B cell (primary cell): Measurements from ENCODE around the gene MIXL1. TPM values are rescaled to one million over a fixed set of nuclear protein-coding genes. Genes with fewer than 3 reads are reported as not detected.

Experiments used
- ATAC-seq: fragments of 200-7000 bp; cut with Tn5 transposase; one replicate; pipeline ENCODE4 v1.10.0; 2021; ENCODE audit warnings: low read depth, mild to moderate bottlenecking, moderate number of reproducible peaks, moderate library complexity
- CTCF ChIA-PET: fragments of 350-600 bp; sonication (Branson Sonifier 250); formaldehyde crosslinking; loops from one replicate; lab custom pipeline; 2021; ENCODE audit warnings: antibody characterized with exemption, inconsistent platforms; lab: Charles Lee
- POLR2A ChIA-PET: fragments of 350-600 bp; sonication (Branson Sonifier 250); formaldehyde crosslinking; loops from one replicate; lab custom pipeline; 2021; ENCODE audit warnings: antibody characterized with exemption; lab: Charles Lee
- DNase-seq: peaks from one replicate; pipeline ENCODE4 v3.0.0; 2013
- H2AFZ ChIP-seq: 2 replicates; pipeline ENCODE4 v1.6.1; 2012; ENCODE audit warnings: mild to moderate bottlenecking, low read depth, low read length; ENCODE audit not compliant: insufficient read depth, poor library complexity, severe bottlenecking
- H3K27ac ChIP-seq, 2 donors: 1 replicate in 1 of 2; 2 replicates in 1 of 2; pipeline ENCODE4 v1.5.1; 2012 to 2013; ENCODE audit warnings: low read length in 2 of 2, mild to moderate bottlenecking in 2 of 2, moderate library complexity in 1 of 2
- H3K27me3 ChIP-seq, 4 experiments: fragments of 200-600 bp in 1 of 4; sonication (generic) in 1 of 4; replicated peaks in 1 of 4; 1 replicate in 2 of 4; 2 replicates in 2 of 4; pipeline versions ENCODE4 v1.6.1 to v1.7.0; 2013 to 2016; ENCODE audit warnings: low read length in 3 of 4, mild to moderate bottlenecking in 2 of 4, mixed read lengths in 1 of 4, moderate library complexity in 1 of 4; ENCODE audit not compliant: insufficient read depth in 4 of 4, control insufficient read depth in 3 of 4; ENCODE audit errors: control extremely low read depth in 1 of 4
- H3K36me3 ChIP-seq, 2 experiments: replicated peaks in 1 of 2; 1 replicate in 1 of 2; 2 replicates in 1 of 2; pipeline versions ENCODE4 v1.6.1 to v1.7.1; 2013; ENCODE audit warnings: low read length in 1 of 2; ENCODE audit not compliant: insufficient read depth in 2 of 2, control insufficient read depth in 1 of 2; ENCODE audit errors: control extremely low read depth in 1 of 2, extremely low read depth in 1 of 2
- H3K4me1 ChIP-seq, 2 donors: fragments of 200-600 bp in 1 of 2; sonication (generic) in 1 of 2; 1 replicate in 1 of 2; 2 replicates in 1 of 2; pipeline versions ENCODE4 v1.5.1 to v1.6.1; 2013 to 2017; ENCODE audit warnings: low read length in 2 of 2; ENCODE audit not compliant: control insufficient read depth in 2 of 2, insufficient read depth in 2 of 2
- H3K4me2 ChIP-seq: replicated peaks from 2 replicates; pipeline ENCODE3; 2012; ENCODE audit warnings: mild to moderate bottlenecking, low read depth, low read length; ENCODE audit not compliant: poor library complexity, severe bottlenecking
- H3K4me3 ChIP-seq, 5 experiments: fragments of 200-600 bp in 1 of 5; sonication (generic) in 1 of 5; 1 replicate in 3 of 5; 2 replicates in 2 of 5; pipeline versions ENCODE4 v1.5.1 to v1.7.0; 2011 to 2016; ENCODE audit warnings: low read length in 4 of 5, mild to moderate bottlenecking in 4 of 5, low read depth in 2 of 5, control low read depth in 1 of 5, moderate library complexity in 1 of 5; ENCODE audit not compliant: insufficient read depth in 1 of 5; ENCODE audit errors: control extremely low read depth in 1 of 5, extremely low read depth in 1 of 5
- H3K79me2 ChIP-seq: fragments of 200-600 bp; sonication (generic); one replicate; pipeline ENCODE4 v1.6.0; 2016; ENCODE audit warnings: low read length; ENCODE audit not compliant: control insufficient read depth, insufficient read depth
- H3K9ac ChIP-seq: fragments of 200-600 bp; sonication (generic); 2 replicates; pipeline ENCODE4 v1.6.1; 2017; ENCODE audit warnings: mild to moderate bottlenecking, low read length, moderate library complexity
- H3K9me3 ChIP-seq, 3 donors: one replicate each; pipeline versions ENCODE4 v1.6.1 to v1.7.1; 2013; ENCODE audit warnings: low read length in 2 of 3; ENCODE audit not compliant: control insufficient read depth in 2 of 3, insufficient read depth in 1 of 3; ENCODE audit errors: control extremely low read depth in 1 of 3
- H4K20me1 ChIP-seq: 2 replicates; pipeline ENCODE4 v1.6.0; 2012; ENCODE audit warnings: mild to moderate bottlenecking, low read length; ENCODE audit not compliant: insufficient read depth, control insufficient read depth, poor library complexity, severe bottlenecking
- H3K27ac Mint-ChIP-seq: one replicate; pipeline ENCODE4 v1.8.0; 2021; ENCODE audit warnings: mixed read lengths
- H3K27me3 Mint-ChIP-seq: one replicate; pipeline ENCODE4 v1.8.0; 2021; ENCODE audit warnings: mixed read lengths
- H3K4me1 Mint-ChIP-seq: one replicate; pipeline ENCODE4 v1.8.0; 2021; ENCODE audit warnings: mixed read lengths
- H3K4me3 Mint-ChIP-seq: one replicate; pipeline ENCODE4 v1.8.0; 2021; ENCODE audit warnings: mixed read lengths
- H3K9me3 Mint-ChIP-seq: one replicate; pipeline ENCODE4 v1.8.0; 2022; ENCODE audit warnings: mixed read lengths; ENCODE audit not compliant: insufficient read depth
- CTCF ChIP-seq: fragments of 200-600 bp; IDR thresholded peaks from one replicate; pipeline ENCODE4 v1.8.0; 2022; ENCODE audit warnings: antibody characterized with exemption, mild to moderate bottlenecking
- EZH2 ChIP-seq: IDR thresholded peaks from 2 replicates; pipeline ENCODE4 v1.6.1; 2012; ENCODE audit warnings: borderline replicate concordance, low read depth, mild to moderate bottlenecking, moderate library complexity, low read length; ENCODE audit not compliant: insufficient read depth, poor library complexity, severe bottlenecking
- WGBS: methylation state at CpG from one replicate; pipeline ENCODE4 v1.1.5; 2013; ENCODE audit warnings: missing lambda C conversion rate; ENCODE audit not compliant: insufficient coverage; 5-methylcytosine and 5-hydroxymethylcytosine counted together
- intact Hi-C: fragments of 100-400 bp; cut with micrococcal nuclease; formaldehyde crosslinking; loops from one replicate; pipeline ENCODE4 v1.10.0; 2022
- polyA plus RNA-seq: library from polyadenylated mRNA; depleted of rRNA; stranded (reverse); fragments of >200 nt; gene quantifications from 2 replicates; pipeline ENCODE4 v1.2.3, GENCODE V29; 2012
- total RNA-seq, 2 donors: library from RNA; stranded (reverse); fragments of 120-200 nt in 1 of 2; gene quantifications; 1 replicate in 1 of 2; 2 replicates in 1 of 2; pipeline versions ENCODE4 v1.2.3 to v1.2.4, GENCODE V29; 2013 to 2022

Gene MIXL1
- total and polyA plus RNA-seq, 2 donors (not counting 1 experiment from before 2014, with no cell fraction given) = 0.84 to 1.7 TPM

- H4K20me1 ChIP-seq = peaks cover 11% of the 10 kb centered on the region
- H3K27me3 ChIP-seq = no peaks in the 10 kb centered on the region
- H3K27me3 Mint-ChIP-seq = no peaks in the 10 kb centered on the region
- H3K9me3 ChIP-seq = no peaks in the 10 kb centered on the region
- H3K4me1 ChIP-seq = peaks cover 47 to 56% of the 10 kb centered on the region in 2 donors
- peak overlapping the region; percentile 58 to 94 (median 70) for H3K4me3 ChIP-seq
- H3K4me1 Mint-ChIP-seq = peaks cover 50% of the 10 kb centered on the region
- TF ChIP-seq CTCF (no peak), EZH2 (no peak)
- ChIA-PET POLR2A (interaction anchor here (0.6 to 2.5 kb wide), 10 partner anchors 11 to 123 kb away, joined by 3 to 13 read pairs (median 4); partner anchors contain the start of gene H3-3A), CTCF (interaction anchor here (0.7 to 6.4 kb wide), 6 partner anchors 9 to 121 kb away, joined by 5 to 116 read pairs (median 7); no protein-coding TSS in a partner anchor)
- H2AFZ ChIP-seq = peak overlapping the region; percentile 100
- H3K79me2 ChIP-seq = peaks cover 95% of the 10 kb centered on the region
- DNase-seq = no peak
- peak overlapping the region; percentile 98 for H3K9ac ChIP-seq
- intact Hi-C loops = loop anchor here (1.0 to 5.0 kb wide), 6 partner anchors 58 to 221 kb away; partner anchors contain the start of genes H3-3A, LIN9 and SDE2
- H3K4me3 Mint-ChIP-seq = peak overlapping the region; percentile 94
- peaks cover under 1 to 6% of the 10 kb centered on the region in 2 experiments for H3K36me3 ChIP-seq
- no peak for ATAC-seq
- H3K27ac ChIP-seq = peak overlapping the region; percentile 50 to 96
- H3K4me2 ChIP-seq = peak overlapping the region; percentile 94
- H3K27ac Mint-ChIP-seq = peak overlapping the region; percentile 95
- WGBS = 43% methylated on average over 4 of the region's 14 CpGs
- no peaks in the 10 kb centered on the region for H3K9me3 Mint-ChIP-seq
These were observed 38.1 kb upstream of the MIXL1 start for GRCh38 chr1:226185141-226186036.
